Head of caudate nucleus (tissue), 42 donors: Measurements from ENCODE around the gene ALKBH1.
A peak's percentile ranks its signal among the peaks of the same experiment; 100 is the strongest.
"Not testable (repeated sequence)": the region's sequence is repeated elsewhere in the genome, so short reads cannot be mapped to it uniquely, and the experiment has no call there.

Experiments
- DNase-seq, 42 donors: peaks; one replicate each; pipeline versions ENCODE4 v3.0.0 to v3.0.0-alpha.2; 2020 to 2021; ENCODE audit warnings: mixed read lengths in 7 of 42
- intact Hi-C: fragments of 100-400 bp; cut with DNase I; formaldehyde crosslinking; loops from one replicate; pipeline ENCODE4 v1.15.0; 2022

The ALKBH1 gene, protein sequence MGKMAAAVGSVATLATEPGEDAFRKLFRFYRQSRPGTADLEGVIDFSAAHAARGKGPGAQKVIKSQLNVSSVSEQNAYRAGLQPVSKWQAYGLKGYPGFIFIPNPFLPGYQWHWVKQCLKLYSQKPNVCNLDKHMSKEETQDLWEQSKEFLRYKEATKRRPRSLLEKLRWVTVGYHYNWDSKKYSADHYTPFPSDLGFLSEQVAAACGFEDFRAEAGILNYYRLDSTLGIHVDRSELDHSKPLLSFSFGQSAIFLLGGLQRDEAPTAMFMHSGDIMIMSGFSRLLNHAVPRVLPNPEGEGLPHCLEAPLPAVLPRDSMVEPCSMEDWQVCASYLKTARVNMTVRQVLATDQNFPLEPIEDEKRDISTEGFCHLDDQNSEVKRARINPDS

GRCh38 chr14:77707724-77708408 lies at the start of gene ALKBH1, which contains the start of gene SLIRP:
ALKBH1 (minus strand) TSS chr14:77708023; CDS start chr14:77708004, 19 bp downstream.
SLIRP (plus strand) TSS chr14:77708103; CDS start chr14:77708112, 9 bp downstream.
- peak; percentile 81 to 97 (median 91) for DNase-seq
- intact Hi-C loops: loop anchor here (5.0 to 10.0 kb wide), 2 partner anchors 93 to 251 kb away; partner anchors contain the start of genes AHSA1, SPTLC2 and VIPAS39

DNA sequence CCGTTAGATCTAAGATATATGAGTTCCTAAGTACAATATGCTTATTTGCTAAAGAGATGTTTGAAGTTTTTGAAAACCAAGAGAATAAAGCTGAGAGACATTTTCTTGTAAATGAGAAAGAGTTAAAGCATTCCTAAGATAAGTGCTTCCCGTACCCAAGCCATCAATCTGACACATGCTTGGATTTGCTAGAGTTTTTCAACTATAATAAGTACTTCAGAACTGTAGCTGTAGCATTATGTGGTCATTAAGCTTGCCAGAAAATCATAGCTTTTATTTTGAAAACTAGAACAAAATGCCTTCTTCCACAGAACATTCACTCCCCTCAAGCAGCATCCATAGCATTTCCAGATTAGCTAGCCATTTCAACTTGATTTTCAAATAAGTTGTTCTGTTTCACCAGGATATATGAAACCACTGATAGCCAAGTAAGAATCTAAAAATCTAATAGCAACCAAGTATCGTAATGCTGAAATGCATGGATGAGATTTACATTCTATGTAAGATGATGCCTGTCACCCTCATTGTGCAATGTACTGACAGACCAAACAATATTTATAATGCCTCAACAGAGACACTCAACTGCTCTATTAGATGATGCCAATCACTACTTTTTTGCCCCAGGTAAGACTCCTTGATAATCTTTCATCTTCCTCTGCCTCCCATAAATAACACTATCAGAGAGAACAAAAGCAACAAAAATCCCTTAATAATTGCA lies 45.1 kb upstream of the ALKBH1 start:
- no peak for DNase-seq
- intact Hi-C loops: no loop called here

DNA sequence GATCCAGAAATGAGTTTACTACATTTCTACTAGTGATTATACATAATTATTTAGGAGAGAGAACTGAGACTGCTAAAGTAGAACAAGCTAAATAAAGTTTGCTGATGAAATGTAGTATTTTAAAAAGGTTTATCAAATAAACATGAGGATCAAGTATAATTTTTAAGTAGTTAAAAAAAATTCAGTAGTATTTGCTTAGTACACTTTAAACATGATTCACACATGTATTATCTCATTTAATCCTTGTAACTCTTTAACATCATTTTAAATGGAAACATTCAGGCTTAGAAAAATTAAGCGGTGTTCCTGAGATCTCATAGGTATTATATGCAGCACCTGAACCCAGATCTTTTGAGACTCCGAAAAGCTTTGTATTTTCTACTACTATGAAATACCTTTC lies 44.4 kb upstream of the ALKBH1 start:
- DNase-seq: no peak
- intact Hi-C loops: no loop called here

GRCh38 chr14:77747425-77747824 lies 39.6 kb upstream of the ALKBH1 start:
- DNase-seq, intact Hi-C loops: not testable (repeated sequence)

DNA sequence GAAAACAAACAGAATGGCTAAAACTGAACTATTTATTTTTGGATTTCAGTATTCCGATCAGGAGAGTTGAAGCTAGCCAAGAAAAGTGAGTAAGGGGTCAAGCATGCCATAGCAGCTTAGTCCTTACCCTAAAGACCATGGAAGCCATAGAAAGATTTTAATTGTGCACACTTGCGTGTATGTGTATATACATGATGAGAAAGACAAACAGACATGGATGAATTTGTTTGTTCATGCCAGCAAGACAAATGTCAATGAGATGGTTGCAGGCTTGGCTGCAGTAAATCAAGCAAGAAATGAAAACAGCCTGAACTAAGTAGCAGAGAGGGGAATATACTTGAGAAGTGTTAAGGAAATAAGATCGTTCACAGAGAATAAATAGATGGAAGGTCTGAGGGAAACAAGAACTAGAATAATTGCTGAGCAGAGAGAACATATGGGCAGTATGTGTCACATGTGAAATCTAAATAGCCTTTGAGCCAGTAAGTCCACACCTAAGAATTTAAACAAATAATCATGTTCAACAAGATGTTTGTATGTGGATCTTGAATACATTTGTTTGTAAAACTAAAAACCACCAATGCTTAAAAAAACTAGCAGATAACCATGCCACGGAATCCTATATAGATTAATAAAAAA lies 38.4 kb upstream of the ALKBH1 start:
- intact Hi-C loops: no loop called here
- DNase-seq: no peak

- intact Hi-C loops: no loop called here
- DNase-seq: no peak
These were observed 33.6 kb upstream of the ALKBH1 start for GRCh38 chr14:77741438-77741837.

- DNase-seq: peak in 6 of 42 donors; percentile 4 to 62 (median 30)
- intact Hi-C loops: no loop called here
These were observed 30.9 kb upstream of the ALKBH1 start for GRCh38 chr14:77738559-77739250.

DNA sequence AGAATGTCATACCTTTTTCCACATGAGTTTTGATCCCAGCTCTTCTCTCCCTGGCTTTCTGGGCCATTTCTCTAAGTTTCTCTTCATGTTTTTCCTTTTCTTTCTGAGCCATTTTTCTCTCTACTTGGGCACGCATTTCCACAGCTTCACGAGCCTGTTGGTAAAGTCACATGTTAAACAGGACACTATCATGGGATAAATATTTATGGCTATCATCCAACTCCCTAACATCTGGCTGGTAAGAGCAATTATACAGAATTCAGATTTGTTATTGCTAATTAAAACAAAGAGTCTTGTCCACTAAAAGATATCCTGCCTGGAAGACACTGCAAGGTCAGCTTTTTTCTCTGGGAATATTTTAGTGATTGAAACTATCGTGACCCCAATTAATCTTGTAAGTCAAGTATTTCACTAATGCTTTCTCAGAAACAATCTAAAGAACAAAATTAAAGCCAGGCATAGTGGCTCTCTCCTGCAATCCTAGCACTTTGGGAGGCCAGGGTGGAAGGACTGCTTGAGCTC lies 23.2 kb upstream of the ALKBH1 start:
- DNase-seq: no peak
- intact Hi-C loops: no loop called here

DNA sequence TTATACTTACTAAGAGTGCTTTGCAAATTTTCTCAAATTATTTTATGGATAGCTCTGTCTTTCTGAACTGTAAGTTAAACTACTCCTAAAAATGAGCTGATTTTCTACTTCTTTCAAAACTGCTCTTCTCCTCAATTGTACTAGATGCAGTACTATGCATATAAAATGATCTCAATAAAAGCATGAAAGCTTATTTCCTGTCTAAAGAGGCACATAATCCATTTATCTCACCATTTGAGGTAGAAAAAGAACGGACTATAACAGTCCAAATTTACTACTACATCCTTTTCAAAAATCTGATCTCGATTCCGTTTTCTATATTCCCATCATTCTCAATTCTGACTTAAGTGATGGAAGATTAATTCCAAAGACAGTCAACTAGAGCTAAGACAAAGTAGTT lies 14.5 kb upstream of the ALKBH1 start:
- DNase-seq: no peak
- intact Hi-C loops: no loop called here

DNA sequence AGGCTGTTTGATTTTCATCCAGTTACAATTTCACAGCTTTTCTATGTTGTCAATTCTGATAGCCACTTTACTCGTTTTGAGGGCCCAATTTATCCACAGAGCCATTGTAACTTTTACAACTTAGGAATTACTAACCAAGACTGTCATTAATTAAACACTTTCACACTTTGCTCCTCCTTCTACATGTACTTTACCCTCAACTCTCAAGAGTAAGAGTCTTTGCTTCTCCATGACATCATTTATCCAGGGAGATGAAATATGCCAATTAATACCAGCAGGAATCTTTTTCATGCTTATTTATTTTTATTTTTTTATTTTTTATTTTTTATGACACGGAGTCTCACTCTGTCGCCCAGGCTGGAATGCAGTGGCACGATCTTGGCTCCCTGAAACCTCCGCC lies 13.6 kb upstream of the ALKBH1 start:
- intact Hi-C loops: no loop called here
- no peak for DNase-seq

DNA sequence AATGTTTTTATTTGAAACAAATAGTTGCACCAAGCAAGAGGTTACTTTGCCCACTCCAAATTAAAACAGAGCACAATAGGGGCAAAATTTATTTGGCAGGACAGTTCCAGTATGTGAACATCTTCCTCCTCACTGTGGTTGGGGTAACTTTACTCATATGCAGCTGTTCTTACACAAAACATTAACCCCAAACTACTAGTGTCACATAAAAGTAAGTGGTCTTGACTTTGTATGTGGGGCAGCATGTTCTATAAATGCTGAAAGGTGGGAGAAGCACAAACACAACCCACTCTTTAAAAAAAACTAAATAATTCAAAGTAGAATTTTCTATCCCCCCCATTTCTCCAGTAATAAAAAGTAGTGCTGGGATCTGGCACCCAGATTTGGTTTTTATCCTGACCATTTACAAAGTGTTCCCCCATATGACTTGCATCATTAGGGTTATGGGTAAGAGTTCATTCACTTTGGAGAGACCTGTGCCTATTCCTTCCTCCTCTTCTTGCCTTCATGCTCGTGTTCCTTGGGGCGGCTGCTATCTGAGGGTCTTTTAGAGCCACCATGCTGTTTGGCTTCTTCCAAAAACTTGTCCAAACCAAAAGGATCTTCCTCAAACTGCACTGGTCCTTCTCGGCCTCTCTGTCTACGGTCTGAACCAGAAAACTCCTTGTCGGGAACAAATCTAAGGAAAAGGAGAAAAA lies 9.9 kb upstream of the ALKBH1 start:
- no peak for DNase-seq
- intact Hi-C loops: no loop called here

- DNase-seq: no peak
- intact Hi-C loops: no loop called here
These were observed 7.1 kb upstream of the ALKBH1 start for GRCh38 chr14:77714926-77715325.

DNA sequence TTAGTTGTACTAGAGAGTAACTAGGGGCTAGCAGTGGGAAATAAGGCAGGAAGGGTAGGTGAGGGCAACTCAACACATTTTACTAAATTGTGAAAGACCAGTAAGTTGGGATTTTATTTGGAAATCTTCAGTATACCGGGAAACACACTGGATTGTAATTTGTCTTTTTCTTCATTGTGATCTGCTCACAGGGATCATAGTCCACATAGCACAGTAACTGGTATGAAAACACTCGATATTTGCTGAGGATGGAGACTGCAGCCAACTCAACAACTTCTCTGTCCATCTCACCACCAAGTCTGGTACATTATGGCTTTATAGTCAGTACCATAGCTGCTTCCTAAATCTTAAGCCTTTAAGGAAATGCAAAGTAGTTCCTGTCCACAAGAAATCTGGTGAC lies 2.5 kb upstream of the ALKBH1 start:
- no peak for DNase-seq
- intact Hi-C loops: no loop called here

GRCh38 chr14:77709412-77709811 lies 1.6 kb upstream of the ALKBH1 start:
- DNase-seq: no peak
- intact Hi-C loops: loop anchor here (5.0 to 10.0 kb wide), 2 partner anchors 95 to 252 kb away; partner anchors contain the start of genes AHSA1, SPTLC2 and VIPAS39

GRCh38 chr14:77708749-77709148 lies 926 bp upstream of the ALKBH1 start:
- intact Hi-C loops: loop anchor here (5.0 to 10.0 kb wide), 2 partner anchors 94 to 251 kb away; partner anchors contain the start of genes AHSA1, SPTLC2 and VIPAS39
- no peak for DNase-seq

GRCh38 chr14:77707355-77707723 lies 484 bp downstream of the ALKBH1 start:
- intact Hi-C loops: loop anchor here (5.0 to 10.0 kb wide), 2 partner anchors 93 to 250 kb away; partner anchors contain the start of genes AHSA1, SPTLC2 and VIPAS39
- DNase-seq: peak in 40 of 42 donors; percentile 9 to 81 (median 51)

DNA sequence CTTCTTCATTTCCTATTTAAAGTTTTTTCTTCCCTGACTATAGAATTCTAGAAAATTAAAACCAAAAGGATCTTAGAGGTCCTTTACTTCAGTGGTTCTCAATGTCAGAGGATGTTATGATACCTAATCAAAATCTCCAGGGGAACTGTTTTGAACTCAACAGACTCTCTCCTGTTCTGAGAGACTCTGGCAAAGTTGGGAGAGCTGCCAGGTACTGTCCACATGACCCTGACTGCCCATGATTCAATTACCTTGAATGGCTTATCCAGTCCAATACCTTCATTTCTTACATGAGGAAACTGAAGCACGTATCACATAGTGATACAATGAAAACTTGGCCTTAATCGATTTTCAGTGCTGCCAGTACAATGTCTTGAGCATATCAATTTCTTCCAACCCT lies 16.6 kb downstream of the ALKBH1 start:
- DNase-seq: peak in 2 of 42 donors; percentile 13 to 14
- intact Hi-C loops: no loop called here

GRCh38 chr14:77682158-77682553 lies 25.7 kb downstream of the ALKBH1 start:
- intact Hi-C loops: no loop called here
- DNase-seq: no peak
